ENCODE measurements around the gene OR1J4. TPM values are rescaled to one million over a fixed set of nuclear protein-coding genes. Genes with fewer than 3 reads are reported as not detected.

The OR1J4 gene
- total RNA-seq, 1 donor from 2014 or later = not detected

DNA sequence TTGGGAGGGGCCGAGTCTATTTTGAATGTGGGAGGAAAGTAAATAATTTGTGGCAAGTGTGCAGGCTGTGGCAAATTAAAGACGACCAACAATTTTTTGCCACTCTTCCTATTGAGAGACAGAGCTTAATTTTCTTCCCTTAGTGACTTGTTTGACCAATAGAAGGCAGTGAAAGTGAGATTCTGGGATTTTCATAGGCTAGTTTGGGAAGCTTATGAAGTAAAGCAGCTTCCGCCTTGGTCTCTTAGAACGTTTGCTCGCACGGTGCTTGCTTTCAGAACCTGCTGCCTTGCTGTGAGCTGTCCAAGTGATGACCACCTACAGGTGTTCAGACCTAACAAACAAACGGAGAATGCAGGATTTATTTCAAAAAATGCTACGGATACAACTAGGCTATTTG lies 27.3 kb downstream of the OR1J4 start:
- Histone ChIP-seq H3K4me1 (no peaks in the 10 kb centered on the region), H3K27me3 (ENCODE audit: low read depth) (peaks cover 7% of the 10 kb centered on the region), H3K36me3 (no peaks in the 10 kb centered on the region), H3K27ac (replicated peaks) (no peak overlapping the region), H3K9me3 (replicated peaks) (peaks cover 14% of the 10 kb centered on the region), H3K4me3 (no peak overlapping the region)
- DNase-seq = no peak
- intact Hi-C loops (cut with micrococcal nuclease) = no loop called here
- TF ChIP-seq, protein P1, sequence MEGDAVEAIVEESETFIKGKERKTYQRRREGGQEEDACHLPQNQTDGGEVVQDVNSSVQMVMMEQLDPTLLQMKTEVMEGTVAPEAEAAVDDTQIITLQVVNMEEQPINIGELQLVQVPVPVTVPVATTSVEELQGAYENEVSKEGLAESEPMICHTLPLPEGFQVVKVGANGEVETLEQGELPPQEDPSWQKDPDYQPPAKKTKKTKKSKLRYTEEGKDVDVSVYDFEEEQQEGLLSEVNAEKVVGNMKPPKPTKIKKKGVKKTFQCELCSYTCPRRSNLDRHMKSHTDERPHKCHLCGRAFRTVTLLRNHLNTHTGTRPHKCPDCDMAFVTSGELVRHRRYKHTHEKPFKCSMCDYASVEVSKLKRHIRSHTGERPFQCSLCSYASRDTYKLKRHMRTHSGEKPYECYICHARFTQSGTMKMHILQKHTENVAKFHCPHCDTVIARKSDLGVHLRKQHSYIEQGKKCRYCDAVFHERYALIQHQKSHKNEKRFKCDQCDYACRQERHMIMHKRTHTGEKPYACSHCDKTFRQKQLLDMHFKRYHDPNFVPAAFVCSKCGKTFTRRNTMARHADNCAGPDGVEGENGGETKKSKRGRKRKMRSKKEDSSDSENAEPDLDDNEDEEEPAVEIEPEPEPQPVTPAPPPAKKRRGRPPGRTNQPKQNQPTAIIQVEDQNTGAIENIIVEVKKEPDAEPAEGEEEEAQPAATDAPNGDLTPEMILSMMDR (IDR thresholded peaks at IDR 0.05; ENCODE audit: borderline replicate concordance) = no peak

DNA sequence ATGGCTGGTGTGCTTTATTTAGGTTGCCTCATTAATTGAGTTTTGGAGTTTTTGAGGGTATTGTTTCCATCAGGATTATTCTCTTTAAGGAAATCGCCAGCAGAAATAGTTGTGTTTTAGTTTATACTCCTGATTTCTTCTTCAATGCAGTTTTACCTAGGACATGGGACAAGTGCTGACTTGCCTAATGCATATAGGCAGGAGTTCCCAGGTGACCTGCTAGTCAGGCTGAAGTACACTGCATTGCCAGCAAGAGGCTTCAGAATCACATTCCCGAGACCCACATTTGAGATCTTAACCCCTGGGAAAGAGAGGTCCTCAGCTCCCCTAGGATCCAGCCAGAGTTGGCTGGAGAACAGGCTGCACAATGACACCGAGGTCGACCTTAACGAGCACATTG lies 32.4 kb downstream of the OR1J4 start:
- Histone ChIP-seq H3K27me3 (ENCODE audit: low read depth) (peaks cover 7% of the 10 kb centered on the region), H3K4me1 (no peaks in the 10 kb centered on the region), H3K4me3 (no peak overlapping the region), H3K36me3 (no peaks in the 10 kb centered on the region), H3K27ac (replicated peaks) (no peak overlapping the region), H3K9me3 (replicated peaks) (peaks cover 14% of the 10 kb centered on the region)
- no peak for DNase-seq
- TF ChIP-seq, protein P1 (IDR thresholded peaks at IDR 0.05; ENCODE audit: borderline replicate concordance) = no peak
- intact Hi-C loops (cut with micrococcal nuclease) = no loop called here

DNA sequence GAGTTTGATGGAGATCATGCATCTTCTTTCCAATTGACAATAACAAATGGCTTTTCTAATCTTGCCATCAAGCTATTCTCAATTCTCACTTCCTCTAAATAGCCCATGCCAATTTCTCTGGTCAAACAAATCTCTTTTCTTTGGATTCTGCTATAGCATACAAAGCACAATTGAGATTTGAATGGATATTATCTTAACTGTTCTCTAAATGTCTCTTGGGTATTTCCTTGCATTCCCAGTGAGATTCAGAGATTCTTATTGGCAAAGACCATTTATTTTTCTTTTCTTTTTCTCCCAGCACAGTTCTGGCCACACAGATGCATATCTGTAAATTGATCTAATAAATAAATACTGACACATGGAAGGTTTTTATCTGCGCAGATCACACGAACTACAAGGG lies 33.9 kb downstream of the OR1J4 start, which contains the start of gene OR1N2:
TSS of gene OR1N2 (plus strand) at position 301 of the 400 bp plus-strand sequence. CDS start 100 bp downstream, outside the sequence.
- DNase-seq = no peak
- Histone ChIP-seq H3K4me1 (no peaks in the 10 kb centered on the region), H3K4me3 (no peak within 1 kb of the TSS), H3K27me3 (ENCODE audit: low read depth) (peaks cover 7% of the 10 kb centered on the region), H3K9me3 (replicated peaks) (peaks cover 14% of the 10 kb centered on the region), H3K27ac (replicated peaks) (no peak within 1 kb of the TSS), H3K36me3 (no peaks in the 10 kb centered on the region)
- TF ChIP-seq, protein P1 (IDR thresholded peaks at IDR 0.05; ENCODE audit: borderline replicate concordance) = no peak
- intact Hi-C loops (cut with micrococcal nuclease) = no loop called here

DNA sequence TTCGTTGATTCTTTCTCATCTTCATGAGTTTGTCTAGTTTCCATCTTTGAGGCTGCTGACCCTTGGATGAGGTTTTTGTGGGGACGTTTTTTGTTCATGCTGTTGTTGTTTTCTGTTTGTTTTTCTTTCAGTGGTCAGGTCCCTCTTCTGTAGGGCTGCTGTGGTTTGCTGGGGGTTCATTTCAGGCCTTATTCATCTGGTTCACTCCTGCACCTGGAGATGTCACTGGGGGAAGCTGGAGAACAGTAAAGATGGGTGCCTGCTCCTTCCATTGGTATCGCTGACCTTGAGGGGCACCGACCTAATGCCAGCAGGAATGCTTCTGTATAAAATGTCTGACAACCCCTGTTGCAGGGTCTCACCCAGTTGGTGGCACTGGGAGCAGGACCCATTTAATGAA lies 42.5 kb downstream of the OR1J4 start:
- peaks cover 34% of the 10 kb centered on the region for H3K9me3 ChIP-seq (replicated peaks)
- H3K4me3 ChIP-seq = no peak overlapping the region
- TF ChIP-seq, protein P1 (IDR thresholded peaks at IDR 0.05; ENCODE audit: borderline replicate concordance) = no peak
- intact Hi-C loops (cut with micrococcal nuclease) = no loop called here
- peaks cover 10% of the 10 kb centered on the region for H3K27me3 ChIP-seq (ENCODE audit: low read depth)
- no peak overlapping the region for H3K27ac ChIP-seq (replicated peaks)
- no peaks in the 10 kb centered on the region for H3K4me1 ChIP-seq
- no peaks in the 10 kb centered on the region for H3K36me3 ChIP-seq
- DNase-seq = no peak

DNA sequence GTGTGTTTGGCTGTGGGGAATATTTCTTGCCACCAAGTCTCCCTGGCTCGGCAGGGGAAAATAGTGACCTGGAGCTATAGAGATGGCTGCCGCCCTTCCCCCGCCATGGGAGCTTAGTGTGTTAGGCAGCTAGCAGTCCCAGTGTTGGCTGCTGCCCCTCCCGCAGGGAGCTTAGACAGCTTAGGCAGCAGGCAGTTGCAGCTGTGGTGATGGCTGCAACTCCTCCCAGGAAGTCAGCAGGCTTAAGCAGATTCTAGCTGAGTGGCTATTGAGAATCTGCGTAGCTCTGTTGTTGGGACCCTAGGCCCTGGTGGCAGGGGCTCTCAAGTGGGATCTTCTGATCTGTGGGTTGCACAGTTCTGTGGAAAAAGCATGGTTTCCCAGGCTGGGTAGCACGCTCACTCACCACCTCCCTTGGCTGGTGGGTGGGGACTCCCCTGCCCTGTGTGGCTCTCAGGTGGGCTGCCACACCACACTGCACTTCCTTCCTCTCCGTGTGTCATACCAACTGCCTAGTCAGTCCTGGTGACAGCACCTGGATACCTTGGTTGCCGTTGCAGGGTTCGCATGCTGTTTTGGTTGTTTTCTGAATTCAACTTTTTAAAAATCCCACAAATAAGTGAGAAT lies 43.3 kb downstream of the OR1J4 start:
- no peaks in the 10 kb centered on the region for H3K4me1 ChIP-seq
- DNase-seq = no peak
- TF ChIP-seq, protein P1 (IDR thresholded peaks at IDR 0.05; ENCODE audit: borderline replicate concordance) = no peak
- no peak overlapping the region for H3K27ac ChIP-seq (replicated peaks)
- H3K9me3 ChIP-seq (replicated peaks) = peaks cover 34% of the 10 kb centered on the region
- H3K36me3 ChIP-seq = no peaks in the 10 kb centered on the region
- peaks cover 10% of the 10 kb centered on the region for H3K27me3 ChIP-seq (ENCODE audit: low read depth)
- no peak overlapping the region for H3K4me3 ChIP-seq
- intact Hi-C loops (cut with micrococcal nuclease) = no loop called here

Data from left ventricle myocardium inferior (tissue), 1 donor.